Superior temporal gyrus (tissue), 1 donor: ENCODE measurements around the gene CEACAM1.
"Not testable (repeated sequence)": the region's sequence is repeated elsewhere in the genome, so short reads cannot be mapped to it uniquely, and the experiment has no call there.

Source experiments
- DNase-seq: peaks from one replicate; pipeline ENCODE4 v3.0.0-alpha.2; 2016; ENCODE audit errors: extremely low spot score

CEACAM1 gene

GRCh38 chr19:42548552-42548951 lies 20.3 kb upstream of the CEACAM1 start:
- no peak for DNase-seq

DNA sequence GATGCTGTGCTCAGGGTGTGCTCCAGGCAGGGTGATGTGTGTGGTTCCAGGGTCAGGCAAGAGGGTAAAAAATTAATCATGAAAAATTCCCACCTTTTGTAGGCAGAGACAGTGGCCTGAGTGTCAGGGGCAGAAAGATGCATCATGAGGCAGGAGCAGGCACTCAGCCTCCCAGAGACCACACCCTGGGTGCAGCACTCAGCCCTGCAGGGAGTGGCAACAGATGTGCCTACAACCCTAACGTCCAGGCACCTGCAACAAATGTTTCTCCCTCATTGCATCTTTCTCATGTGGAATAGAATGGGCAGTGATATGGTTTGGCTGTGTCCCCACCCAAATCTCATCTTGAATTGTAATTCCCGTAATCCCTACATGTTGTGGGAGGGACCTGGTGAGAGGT lies 19.6 kb upstream of the CEACAM1 start:
- DNase-seq: no peak

- DNase-seq: no peak
Measured at GRCh38 chr19:42546831-42547500, 18.7 kb upstream of the CEACAM1 start.

DNA sequence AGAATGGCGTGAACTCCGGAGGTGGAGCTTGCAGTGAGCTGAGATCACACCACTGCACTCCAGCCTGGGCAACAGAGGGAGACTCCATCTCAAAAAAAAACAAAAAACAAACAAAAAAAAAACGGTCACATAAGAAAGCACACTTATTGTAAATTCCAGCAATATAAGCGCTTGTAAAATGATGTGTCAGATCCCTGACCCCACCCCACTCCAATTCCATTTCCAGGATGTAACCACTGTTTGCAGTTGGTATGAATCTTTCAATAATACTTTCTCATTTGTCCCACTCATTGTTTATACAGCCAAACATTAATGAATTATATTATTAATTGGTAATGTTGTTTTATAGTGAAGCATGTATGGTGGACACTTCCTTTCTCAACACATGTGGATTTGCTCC lies 15.9 kb upstream of the CEACAM1 start:
- DNase-seq: no peak

- DNase-seq: no peak
Measured at GRCh38 chr19:42542791-42543190, 14.5 kb upstream of the CEACAM1 start.

DNA sequence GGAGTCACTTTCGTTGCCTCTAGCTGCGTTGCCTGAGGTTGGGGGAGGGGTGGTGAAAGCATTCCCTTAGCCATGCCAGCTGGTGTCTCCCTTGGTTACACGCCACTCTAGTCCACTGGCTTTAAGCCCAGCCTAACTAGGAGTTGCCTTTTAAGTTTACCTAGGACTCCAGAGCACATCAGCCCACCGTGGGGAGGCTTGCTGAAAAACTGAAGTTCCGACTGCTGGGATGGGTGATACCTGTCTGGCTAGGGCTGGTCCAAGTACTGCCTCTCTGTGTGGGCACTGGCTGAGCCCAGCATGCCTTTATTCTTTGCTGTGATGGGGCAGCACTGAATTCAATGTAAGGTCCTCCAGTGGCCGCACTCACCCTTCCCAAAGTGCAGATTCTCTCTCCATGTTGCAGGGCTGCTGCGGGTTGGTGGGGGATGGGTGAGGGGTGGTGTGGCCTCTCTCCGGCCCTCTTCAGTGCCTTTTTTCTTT lies 11.8 kb upstream of the CEACAM1 start:
- DNase-seq: no peak

DNA sequence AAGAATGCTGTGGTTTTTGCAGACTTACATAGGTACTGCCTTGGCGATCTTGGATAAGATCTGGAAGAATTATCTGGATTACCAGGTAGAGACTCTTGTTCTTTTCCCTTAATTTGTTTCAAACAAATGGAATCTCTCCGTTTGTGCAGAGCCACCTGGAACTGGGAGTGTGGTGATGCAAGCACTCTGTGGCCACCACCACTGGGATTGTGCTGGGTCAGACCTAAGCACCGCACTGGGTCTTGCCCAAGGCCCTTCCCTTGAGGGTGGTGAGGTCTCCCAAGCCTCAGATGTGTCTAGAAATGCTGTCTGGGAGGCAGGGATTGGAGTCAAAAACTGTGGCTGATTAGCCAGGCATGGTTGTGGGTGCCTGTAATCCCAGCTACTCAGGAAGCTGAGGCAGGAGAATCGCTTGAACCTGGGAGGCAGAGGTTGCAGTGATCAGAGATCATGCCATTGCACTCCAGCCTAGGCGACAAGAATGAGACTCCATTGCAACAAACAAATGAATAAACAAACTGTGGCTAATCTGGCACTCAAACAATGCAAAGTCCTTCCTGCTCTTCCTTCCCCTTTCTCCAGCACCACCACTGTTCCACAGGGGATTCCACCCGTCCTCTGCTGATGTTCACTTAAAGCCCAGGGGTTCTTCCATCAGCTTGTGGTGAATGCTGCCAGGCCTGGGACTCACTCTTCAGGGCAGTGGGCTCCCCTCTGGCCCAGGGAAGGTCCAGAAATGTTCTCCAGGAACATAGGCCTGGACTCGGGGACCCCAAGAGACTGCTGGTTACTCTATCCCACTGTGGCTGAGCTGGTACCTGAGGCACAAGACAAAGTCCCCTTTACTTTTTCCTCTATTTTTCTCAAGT lies 10.8 kb upstream of the CEACAM1 start:
- no peak for DNase-seq

DNA sequence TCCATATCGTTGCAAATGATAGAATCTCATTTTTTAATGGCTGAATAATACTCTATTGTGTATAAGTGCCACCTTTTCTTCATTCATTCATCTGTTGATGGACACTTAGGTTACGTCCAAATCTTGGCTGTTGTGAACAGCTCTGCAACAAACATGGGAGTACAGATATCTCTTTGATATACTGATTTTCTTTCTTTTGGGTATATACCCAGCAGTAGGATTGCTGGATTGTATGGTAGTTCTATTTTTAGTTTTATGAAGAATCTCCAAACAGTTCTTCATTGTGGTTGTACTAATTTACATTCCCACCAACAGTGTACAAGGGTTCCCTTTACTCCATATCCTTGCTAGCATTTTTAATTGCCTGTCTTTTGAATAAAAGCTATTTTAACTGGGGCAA lies 7.0 kb upstream of the CEACAM1 start:
- not testable (repeated sequence) for DNase-seq

DNA sequence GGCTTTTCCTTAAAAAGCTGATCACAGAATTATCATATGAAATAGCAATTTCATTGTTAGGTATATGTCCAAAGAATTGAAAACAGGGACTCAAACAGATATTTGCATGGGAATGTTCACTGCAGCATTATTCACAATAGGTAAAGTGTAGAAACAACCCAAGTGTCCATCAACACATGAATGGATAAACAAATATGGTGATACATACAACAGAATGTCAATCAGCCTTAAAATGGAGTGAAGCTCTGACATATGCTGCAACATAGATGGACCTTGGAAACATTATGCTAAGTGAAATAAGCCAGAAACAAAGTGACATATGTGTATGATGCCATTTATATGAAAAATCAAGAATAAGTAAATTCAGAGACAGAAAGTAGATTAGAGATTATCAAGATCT lies 6.1 kb upstream of the CEACAM1 start:
- DNase-seq: no peak

DNA sequence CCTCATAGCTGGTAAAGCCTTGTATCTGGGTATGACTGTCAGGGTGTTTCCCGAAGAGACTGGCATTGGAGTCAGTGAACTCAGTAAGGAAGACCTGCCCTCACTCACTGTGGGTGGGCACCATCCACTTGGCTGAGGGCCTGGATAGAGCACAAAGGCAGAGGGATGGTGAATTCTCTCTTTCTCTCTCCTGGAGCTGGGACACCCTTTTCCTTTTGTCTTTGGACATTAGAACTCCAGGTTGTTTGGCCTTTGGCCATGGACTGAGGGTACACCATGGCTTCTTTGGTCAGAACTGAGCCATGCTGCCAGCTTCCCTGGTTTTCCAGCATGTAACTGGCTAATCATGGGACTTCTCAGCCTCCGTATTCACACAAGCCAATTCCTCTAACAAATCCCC lies 4.6 kb upstream of the CEACAM1 start:
- no peak for DNase-seq

- no peak for DNase-seq
Measured at GRCh38 chr19:42531313-42531712, 3.0 kb upstream of the CEACAM1 start.

- peak; percentile 85 for DNase-seq
Measured at GRCh38 chr19:42529248-42529764, 1.0 kb upstream of the CEACAM1 start.

GRCh38 chr19:42524943-42525342 lies 3.3 kb downstream of the CEACAM1 start:
- DNase-seq: no peak

GRCh38 chr19:42524250-42524649 lies 4.0 kb downstream of the CEACAM1 start:
- no peak for DNase-seq

DNA sequence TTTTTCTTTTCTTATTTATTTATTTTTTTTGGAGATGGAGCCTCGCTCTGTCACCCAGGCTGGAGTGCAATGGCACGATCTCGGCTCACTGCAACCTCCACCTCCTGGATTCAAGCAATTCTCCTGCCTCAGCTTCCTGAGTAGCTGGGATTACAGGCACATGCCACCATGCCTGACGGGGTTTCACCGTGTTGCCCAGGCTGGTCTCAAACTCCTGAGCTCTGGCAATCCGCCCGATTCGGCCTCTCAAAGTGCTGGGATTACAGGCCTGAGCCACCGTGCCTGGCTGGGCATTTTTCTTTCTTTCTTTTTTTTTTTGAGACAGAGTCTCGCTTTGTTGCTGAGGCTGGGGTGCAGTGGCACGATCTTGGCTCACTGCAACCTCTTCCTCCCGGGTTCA lies 6.0 kb downstream of the CEACAM1 start:
- DNase-seq: not testable (repeated sequence)

- no peak for DNase-seq
Measured at GRCh38 chr19:42521346-42522030, 6.8 kb downstream of the CEACAM1 start.

- DNase-seq: no peak
Measured at GRCh38 chr19:42519108-42519507, 9.2 kb downstream of the CEACAM1 start.

DNA sequence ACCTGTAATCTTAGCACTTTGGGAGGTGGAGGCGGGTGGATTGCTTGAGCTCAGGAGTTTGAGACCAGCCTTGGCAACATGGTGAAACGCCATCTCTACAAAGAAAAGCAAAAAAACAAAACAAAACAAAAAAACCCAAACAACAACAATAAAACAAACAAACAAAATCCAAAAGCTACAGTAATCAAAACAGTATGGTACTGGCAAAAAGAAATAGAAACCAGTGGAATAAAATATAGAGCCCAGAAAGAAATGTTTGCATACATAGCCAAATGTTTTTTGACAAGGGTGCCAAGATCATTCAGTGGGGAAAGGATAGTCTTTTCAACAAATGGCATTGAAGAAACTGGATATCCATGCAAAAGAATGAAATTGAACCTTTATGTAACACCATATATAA lies 11.5 kb downstream of the CEACAM1 start:
- DNase-seq: no peak

DNA sequence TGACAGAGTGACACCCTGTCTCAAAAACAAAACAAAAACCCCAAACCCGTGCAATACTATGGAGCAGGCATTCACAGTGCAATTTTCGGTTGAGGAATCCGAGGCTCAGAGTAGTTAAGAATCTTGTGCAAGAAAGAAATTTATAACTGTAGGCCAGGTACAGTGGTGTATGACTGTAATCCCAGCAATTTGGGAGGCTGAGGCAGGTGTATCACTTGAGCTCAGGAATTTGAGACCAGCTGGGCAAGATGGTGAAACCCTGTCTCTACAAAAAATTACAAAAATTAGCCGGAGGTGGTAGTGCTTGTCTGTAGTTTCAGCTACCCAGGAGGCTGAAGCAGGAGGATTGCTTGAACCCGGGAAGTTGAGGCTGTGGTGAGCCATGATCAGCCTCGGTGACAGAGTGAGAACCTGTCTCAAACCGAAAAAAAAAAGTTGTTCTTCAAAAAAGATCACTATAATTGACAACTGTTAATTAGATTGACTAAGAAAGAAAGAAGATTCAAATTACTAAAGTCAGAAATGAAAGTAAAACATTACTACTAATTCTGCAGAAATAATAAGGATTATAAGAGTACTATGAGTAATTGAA lies 12.9 kb downstream of the CEACAM1 start:
- DNase-seq: no peak

- no peak for DNase-seq
Measured at GRCh38 chr19:42514449-42514848, 13.8 kb downstream of the CEACAM1 start.

DNA sequence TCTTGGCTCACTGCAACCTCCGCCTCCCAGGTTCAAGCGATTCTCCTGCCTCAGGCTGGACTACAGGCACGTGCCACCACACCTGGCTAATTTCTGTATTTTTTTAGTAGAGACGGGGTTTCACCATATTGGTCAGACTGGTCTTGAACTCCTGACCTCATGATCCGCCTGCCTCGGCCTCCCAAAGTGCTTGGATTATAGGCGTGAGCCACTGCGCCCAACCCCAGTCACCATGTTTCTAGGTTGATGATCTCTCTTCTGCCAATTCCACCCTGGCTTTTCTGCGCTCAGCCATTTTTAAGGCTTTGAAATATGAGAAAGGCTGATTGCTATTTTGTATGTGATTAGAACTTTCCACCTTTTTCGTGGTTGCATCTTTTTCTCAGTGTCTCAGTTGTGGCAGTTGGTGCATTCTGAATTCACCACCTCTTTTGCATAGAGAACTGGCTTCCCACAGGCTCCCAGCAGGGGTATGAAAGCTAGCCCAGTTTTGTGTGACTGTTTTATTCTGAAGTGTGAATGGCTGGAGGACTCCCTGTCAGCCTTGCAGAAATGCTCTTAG lies 15.5 kb downstream of the CEACAM1 start:
- no peak for DNase-seq
